GM19438 (cell line): Measurements from ENCODE around the gene KIFAP3.
"Not testable (repeated sequence)": the region's sequence is repeated elsewhere in the genome, so short reads cannot be mapped to it uniquely, and the experiment has no call there.

ENCODE experiments used
- ATAC-seq: cut with Tn5 transposase; IDR thresholded peaks from one replicate; pipeline ENCODE4 v1.9.1; 2021; ENCODE audit warnings: low read depth; ENCODE audit not compliant: unreplicated experiment

Gene KIFAP3

DNA sequence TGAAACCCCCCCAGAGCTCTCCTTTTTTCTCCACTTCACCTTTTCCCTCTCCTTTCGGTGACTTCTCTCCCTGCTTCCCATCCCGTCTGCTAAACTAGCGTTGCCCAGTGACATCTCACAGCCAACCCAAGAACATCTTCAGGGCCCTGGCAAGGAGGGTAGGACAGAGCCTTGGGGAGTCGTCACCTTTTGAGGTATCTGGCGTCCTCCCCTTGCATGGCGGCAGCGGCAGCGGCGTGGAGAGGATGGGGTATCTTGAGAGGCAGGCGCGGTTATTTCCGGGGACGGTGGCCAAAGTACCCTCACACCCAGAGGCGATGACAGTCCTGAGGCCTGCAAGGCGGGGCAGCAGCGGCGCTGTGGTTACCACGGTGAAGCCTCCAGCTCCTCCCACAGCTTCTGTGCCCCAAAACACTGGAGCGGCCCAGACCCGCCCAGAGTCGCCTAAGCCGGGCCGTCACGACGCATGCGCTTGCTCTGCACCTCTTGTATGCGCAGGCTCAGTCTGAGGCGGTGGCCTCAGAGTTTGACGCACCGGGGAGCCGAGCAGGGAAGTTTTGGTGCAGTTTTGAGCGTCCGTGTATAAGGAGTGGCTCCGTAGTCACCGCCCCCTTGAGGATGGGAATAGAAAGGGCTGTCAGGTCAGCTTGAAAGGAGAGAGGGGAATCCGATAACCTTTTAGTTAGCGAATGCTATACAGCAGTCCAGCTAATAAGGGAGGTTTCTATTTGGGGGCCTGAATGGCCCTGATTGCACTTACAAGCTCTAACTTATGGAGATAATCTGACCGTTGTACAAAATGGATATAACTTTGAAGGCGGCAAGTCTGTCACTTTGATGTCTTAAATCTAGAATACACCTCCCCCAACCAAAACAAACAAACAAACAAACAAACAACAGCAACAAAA is at the start of gene KIFAP3:
TSS of gene KIFAP3 (minus strand) at position 446 of the 908 bp plus-strand sequence. CDS start at position 218, 228 bp downstream.
- peak; percentile 97 for ATAC-seq

DNA sequence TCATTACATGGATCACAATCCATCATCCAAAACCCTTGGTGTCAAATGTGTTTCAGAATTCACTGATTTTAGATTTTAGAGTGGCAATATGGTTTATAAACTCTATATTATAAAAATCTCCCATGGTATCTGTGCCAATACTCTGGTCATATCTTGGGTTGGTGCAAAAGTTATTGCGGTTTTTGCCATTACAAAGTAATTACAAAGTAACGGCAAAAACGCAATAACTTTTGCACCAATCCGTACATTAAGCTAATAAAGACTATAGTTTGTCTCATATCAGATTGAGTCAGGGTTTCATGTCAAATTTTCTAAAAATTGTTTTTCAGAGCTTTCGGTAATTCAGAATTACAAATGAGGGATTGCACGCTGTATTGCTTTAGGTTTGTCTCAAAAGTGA is 47.9 kb upstream of the KIFAP3 start:
- ATAC-seq, result no peak

DNA sequence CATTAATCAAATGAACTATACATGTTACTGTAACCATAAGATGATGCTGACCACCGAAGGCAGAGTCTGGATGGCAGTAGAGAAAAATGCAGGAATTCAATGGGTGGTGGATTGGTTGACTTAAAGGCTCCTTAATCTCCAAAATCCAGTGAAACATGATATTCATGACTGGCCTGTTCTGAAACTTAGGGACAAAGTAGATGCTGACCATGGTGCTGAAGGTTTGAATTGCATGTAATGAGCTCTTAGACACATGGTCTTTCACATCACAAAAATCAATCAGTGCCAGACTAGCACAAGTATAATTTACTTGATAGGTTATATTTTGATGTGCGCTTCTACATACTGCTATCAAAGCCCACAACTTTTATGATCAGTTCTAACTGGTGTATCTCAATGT is 40.4 kb upstream of the KIFAP3 start:
- ATAC-seq, result no peak

DNA sequence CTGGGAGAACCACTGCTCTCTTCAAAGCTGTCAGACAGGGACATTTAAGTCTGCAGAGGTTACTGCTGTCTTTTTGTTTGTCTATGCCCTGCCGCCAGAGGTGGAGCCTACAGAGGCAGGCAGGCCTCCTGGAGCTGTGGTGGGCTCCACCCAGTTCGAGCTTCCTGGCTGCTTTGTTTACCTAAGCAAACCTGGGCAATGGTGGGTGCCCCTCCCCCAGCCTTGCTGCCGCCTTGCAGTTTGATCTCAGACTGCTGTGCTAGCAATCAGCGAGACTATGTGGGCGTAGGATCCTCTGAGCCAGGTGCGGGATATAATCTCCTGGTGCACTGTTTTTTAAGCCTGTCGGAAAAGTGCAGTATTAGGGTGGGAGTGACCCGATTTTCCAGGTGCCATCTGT is 38.6 kb upstream of the KIFAP3 start:
- ATAC-seq, result not testable (repeated sequence)

DNA sequence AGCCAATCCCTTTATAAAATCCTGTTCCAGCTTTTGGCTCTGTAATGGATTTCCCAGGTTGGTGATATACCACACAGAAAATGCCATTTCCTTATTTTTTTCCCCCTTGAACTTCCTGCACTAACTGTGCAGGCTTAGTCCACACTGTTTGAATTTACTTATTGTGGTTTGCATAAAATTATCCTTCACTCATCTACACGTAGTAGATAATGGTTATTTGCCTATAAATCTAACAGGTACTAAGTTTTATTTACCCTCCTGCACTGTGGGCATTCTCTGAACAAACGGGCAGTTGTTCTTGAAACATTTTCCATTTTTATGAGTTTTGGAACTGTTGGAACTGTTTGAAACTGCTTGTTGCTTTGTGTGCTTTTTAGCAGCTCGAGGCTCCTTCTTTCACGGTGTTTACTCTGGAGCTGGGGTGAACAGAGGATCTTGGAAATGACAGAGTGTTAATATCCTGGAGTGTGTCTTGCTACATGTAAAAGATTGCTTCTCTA is 23.0 kb upstream of the KIFAP3 start:
- no peak for ATAC-seq

DNA sequence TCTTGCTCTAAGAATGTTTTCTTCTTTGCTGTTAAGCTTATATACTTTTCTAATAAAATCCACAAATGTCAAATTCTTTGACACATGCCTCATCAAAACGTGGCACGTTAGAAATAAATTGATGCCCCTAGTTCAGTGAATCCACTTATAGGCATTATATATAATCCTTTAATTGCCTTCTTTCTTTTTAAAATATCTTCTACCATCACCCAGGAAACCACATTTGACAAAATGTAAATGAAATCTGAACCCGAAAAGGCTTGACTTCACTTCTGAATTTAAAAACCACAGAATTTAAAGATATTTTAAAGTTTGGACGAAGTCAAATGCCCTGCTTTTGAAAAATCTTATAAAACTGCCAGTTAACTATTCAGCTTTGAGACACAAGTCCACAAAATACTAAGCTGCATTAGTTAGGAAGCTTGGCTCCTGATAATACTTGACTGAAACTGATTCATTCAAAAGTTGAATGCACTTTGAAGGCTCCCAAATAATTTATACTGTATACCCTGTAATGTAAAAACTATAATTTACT is 22.4 kb upstream of the KIFAP3 start:
- no peak for ATAC-seq

DNA sequence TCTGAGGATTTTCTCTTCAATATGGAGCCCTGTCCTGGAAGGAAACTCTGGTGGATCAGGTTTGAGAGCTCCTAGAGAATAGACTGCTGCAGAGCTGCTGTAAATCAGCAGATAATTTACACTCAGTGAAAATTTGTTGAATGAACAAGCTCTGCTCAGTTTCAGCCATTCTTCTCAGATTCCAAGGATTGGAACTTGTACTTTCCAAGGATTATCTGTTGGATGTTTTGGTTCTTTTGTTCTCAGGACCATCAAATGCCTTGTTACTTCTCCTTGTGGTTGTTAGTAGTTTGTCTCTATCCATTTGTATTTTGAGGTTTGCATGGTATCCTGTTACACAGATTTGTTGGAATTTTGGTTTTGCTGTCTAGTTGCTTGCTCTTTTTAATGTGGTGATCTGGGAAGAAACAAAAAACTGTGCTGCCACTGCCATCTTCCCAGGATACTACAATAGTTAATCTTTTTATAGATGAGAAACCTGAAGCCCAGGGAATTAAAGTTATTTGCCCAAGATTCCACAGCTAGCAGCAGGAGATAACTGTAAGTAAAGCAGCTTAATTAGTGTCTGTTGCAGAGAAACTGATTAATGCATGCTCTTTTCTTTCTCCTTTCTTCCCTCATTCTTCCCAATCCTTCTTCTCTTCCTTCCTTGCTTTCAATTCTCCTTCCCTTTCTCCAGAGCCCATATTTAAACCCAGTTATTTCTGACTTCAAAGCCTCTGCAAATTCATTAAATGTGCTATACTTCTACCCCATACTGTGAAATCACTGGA is 21.7 kb upstream of the KIFAP3 start:
- no peak for ATAC-seq

DNA sequence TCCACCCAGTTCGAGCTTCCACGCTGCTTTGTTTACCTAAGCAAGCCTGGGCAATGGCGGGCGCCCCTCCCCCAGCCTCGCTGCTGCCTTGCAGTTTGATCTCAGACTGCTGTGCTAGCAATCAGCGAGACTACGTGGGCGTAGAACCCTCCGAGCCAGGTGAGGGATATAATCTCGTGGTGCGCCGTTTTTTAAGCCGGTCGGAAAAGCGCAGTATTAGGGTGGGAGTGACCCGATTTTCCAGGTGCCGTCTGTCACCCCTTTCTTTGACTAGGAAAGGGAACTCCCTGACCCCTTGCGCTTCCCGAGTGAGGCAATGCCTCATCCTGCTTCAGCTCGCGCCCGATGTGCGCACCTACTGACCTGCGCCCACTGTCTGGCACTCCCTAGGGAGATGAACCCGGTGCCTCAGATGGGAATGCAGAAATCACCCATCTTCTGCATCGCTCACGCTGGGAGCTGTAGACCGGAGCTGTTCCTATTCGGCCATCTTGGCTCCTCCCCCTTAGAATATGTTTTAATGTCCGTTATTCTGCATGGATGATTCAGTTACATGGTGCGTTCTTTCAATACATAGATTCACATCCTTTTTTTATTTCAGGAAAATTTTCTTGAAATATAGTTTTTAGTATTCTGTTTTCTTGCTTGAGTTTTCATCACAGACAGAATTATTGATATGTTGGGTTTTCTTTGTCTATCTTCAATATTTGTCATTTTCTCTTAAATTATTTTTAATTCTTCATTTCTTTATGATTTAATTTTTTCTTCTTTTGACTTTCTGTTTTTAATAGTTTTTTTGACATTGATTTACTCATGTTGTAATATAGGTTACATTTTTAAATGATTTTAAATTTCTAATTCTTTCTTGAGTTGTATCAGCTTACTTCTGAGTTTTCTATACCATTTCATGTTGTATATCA is 20.5 kb upstream of the KIFAP3 start:
- not testable (repeated sequence) for ATAC-seq

DNA sequence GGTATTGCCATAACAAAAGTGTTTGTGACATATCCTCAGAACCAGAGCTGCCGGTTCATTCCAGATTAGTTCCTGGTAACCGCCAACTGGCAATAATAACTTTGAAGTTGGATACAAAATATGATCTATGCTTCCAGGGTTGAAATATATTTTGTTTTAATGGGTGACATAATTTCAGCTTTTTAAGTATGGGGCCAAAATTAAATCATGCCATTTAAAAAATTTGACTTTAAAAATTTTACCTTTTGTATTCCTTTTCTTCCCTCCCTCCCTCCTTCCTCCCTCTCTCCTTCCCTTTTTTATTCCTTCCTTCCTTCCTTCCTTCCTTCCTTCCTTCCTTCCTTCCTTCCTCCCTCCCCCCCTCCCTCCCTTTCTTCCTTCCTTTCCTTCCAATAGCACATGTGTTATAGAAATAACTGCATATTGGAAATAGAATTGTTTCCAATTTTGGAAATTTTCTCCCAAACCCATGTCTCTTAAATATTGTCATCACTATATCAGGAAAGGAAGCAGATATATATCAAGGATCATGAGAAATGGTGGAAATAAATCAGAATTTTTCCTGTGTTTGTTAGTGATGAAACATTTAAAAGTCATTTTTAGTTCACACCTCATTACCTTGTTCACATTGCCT is 12.0 kb upstream of the KIFAP3 start:
- ATAC-seq, result no peak

DNA sequence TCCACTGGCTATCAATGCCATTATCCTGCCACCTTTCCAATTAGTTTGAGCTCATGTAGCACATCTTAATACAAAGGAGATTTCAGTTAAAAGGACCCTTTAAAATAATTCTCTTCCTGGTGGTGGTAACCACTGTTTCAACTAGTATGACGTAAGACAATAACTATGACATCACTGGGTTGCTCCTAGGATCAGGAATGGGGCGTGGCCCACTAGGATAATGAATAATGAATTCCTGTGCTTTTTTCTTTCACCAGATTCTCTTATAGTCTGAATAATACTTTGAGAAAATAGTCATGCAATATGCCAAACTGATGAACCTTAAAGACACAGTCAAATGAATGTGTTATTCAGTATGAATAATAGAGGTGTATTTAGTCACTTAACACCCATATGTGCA is 10.6 kb upstream of the KIFAP3 start:
- no peak for ATAC-seq

DNA sequence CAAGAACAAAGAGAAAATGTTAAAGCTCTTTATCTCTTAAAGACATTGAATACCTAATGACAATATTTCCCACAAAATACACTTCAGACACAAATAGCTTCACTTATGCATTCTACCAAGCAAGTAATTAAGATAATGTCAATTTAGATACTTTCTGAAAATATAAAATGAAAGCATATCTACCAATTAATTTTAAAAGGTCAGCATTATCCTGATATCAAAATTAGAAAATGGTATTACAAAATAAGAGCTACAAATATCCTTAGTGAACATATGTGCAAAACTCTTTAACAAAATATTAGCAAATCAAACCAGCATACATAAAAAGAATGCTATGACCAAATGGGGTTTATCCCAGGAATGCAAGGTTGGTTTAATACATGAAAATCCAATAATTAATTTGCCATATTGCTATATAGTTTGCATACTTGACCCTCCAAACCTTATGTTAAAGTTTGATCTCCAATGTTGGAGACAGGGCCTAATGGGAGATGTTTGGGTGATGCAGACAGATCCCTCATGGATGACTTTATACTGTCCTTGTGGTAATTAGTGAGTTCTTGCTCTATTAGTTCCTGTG is 4.2 kb upstream of the KIFAP3 start:
- ATAC-seq, result no peak

DNA sequence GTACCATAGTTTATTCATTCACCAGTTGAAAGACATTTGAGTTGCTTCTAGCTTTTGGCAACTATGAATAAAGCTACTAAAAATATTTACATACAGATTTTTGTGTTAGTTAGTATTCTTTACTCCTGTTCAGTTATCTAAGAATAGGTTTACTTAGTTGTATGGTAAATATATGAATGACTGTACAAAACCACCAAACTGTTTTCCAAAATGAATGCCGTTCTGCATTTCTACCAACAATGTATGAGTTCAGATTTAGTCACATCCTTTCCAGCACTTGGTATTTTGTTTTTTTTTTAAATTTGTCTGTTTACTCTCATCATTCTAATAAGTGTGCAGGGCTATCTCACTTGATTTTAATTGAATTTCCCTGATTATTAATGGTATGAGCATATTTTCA is 3.4 kb upstream of the KIFAP3 start:
- no peak for ATAC-seq

DNA sequence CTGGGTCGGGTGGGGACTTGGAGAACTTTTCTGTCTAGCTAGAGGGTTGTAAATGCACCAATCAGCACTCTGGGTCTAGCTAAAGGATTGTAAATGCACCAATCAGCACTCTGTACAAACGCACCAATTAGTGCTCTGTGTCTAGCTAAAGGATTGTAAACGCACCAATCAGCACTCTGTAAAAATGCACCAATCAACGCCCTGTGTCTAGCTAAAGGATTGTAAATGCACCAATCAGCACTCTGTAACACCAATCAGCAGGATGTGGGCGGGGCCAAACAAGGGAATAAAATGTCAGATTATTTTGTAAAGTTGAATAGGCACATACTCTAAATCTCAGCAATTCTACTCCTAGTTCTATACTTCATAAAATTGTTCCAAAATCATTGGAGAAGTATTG is 2.5 kb upstream of the KIFAP3 start:
- not testable (repeated sequence) for ATAC-seq

DNA sequence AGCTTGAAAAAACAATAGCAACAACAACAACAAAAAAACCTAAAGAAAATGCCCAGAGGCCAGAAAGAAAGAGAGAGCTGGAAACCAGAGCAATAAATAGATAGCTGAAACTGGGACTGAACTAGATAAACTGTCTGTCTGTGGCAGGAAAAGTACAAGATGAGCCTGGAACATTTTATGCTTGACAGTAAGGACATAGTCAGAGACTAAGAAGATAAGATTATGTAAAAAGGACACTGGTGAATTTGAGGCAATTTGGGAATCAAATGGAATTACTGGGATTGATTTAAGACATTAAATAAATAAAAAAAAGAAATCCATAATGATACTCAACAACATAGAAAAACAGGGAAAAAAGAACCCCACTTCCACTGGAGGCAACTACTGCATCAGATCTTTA is 1.7 kb upstream of the KIFAP3 start:
- no peak for ATAC-seq

DNA sequence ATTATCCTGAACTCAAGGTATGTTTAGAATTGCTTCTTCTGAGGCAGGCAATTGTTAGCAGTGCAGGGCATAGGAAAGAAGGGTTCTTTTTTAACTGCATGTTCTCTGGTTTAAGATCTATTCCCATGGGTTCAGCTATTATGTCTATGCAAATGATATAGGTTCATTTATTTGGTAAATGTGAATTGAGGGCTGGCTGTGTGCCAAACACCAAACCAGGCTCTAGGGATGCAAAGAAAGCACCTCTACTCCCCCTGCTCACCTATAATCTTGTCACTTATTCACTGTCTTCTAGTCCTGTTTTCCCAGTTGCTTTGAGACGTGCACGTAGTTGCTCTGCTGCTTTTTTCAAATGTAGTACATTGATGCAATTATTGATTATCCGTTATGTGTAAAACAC is 691 bp upstream of the KIFAP3 start:
- no peak for ATAC-seq

DNA sequence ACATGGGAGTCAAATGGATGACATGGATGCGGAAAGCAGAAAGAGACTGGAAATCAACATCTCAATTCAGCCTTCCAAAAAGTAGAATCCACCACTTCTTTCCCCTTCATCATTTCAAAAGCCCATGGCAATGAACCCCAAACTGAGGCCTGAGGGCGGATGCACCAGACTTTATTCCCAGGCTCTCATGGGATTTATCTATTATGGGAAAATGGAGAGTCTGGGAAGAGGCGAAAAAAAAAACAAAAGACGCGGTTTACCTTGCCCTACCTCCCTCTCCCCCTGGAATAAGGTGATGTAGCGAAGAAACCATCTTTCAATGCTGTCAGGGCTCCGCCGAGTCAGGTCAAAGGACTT is 624 bp downstream of the KIFAP3 start:
- no peak for ATAC-seq

DNA sequence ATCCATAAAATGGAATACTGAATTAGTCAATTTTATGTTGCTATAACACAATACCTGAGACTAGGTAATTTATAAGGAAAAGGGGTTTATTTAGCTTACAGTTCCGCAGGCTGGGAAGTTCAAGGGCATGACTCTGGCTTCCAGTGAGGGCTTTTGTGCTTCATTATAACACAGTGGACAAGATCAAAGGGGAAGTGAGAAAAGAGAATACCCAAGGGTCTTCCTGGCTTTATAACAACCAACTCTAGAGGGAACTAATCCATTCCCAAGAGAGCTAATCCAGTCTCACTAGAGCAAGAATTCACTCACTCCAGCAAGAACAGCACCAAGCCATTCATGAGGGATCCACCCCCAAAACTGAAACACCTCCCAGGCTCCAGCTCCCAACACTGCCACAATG is 3.1 kb downstream of the KIFAP3 start:
- ATAC-seq, result no peak

DNA sequence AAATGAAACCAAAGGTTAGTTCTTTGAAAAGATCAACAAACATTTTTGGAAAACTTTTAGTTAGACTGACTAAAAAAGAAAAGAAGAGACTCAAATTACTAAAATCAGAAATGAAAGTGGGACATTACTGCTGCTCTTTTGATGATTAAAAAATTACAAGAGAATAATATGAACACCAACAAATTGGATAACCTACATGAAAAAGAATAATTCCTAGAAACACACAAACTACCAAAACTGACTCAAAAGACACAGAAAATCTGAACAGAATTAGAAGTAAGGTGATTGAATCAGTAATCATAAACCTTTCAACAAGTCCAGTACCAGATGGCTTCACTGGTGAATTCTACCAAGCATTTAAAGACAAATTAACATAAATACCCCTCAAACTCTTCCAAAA is 5.6 kb downstream of the KIFAP3 start:
- no peak for ATAC-seq

DNA sequence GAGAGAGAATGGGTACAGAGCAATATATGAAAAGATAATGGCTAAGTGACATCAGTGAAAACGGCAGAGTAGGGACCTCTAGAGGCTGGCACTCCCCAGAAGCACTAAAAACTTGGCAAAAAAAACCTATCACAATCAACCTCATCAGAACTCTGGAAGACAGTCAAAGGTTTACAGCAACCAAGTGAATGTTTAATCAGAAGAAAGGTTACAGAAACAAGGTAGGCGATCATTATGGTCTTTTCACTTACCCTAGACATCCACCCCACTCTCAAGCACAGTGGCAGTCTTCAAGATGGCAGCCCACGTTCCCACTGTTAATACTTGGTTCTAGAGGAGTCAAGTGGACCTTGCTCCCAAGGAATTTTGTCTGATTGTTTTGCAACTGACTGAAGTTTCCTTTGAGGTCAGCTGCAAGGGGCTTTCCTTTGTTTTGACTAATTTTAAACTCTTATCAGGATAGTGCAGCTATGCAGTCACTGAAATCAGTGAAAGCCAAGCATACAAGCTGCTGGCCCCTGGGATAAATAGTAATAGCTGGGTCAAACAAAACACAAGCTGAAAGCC is 7.2 kb downstream of the KIFAP3 start:
- peak; percentile 50 for ATAC-seq
